CD4-positive, alpha-beta memory T cell (primary cell): ENCODE data around the gene FITM2. TPM values are rescaled to one million over a fixed set of nuclear protein-coding genes. Genes with fewer than 3 reads are reported as not detected.

Experiments
- CTCF ChIA-PET: fragments of 350-600 bp; sonication (Branson Sonifier 250); formaldehyde crosslinking; loops from one replicate; lab custom pipeline; 2021; ENCODE audit warnings: inconsistent platforms; ENCODE audit not compliant: partially characterized antibody; lab: Charles Lee
- POLR2A ChIA-PET: fragments of 350-600 bp; sonication (Branson Sonifier 250); formaldehyde crosslinking; loops from one replicate; lab custom pipeline; 2021; ENCODE audit not compliant: partially characterized antibody; lab: Charles Lee
- DNase-seq, 5 donors: peaks; one replicate each; pipeline versions ENCODE4 v3.0.0 to v3.0.0-alpha.2; 2020 to 2022; ENCODE audit warnings: mixed read lengths in 1 of 5
- H3K27ac ChIP-seq: one replicate; pipeline ENCODE4 v1.7.0; 2013; ENCODE audit warnings: low read depth, low read length
- H3K27me3 ChIP-seq: 2 replicates; pipeline ENCODE4 v1.7.0; 2013; ENCODE audit warnings: mild to moderate bottlenecking, low read length, moderate library complexity; ENCODE audit not compliant: insufficient read depth
- H3K36me3 ChIP-seq: 2 replicates; pipeline ENCODE4 v1.7.0; 2013; ENCODE audit warnings: mild to moderate bottlenecking, low read length, moderate library complexity; ENCODE audit not compliant: insufficient read depth
- H3K4me1 ChIP-seq: 2 replicates; pipeline ENCODE4 v1.7.0; 2013; ENCODE audit warnings: mild to moderate bottlenecking, low read length, moderate library complexity; ENCODE audit not compliant: insufficient read depth
- H3K4me3 ChIP-seq, 2 donors: one replicate each; pipeline ENCODE4 v1.7.0; 2013; ENCODE audit warnings: low read length in 2 of 2, mild to moderate bottlenecking in 1 of 2
- H3K9me3 ChIP-seq, 2 donors: one replicate each; pipeline ENCODE4 v1.7.0; 2013; ENCODE audit warnings: low read length in 2 of 2, control low read depth in 1 of 2; ENCODE audit not compliant: control insufficient read depth in 1 of 2
- H3K27ac Mint-ChIP-seq, 7 donors: one replicate each; pipeline ENCODE4 v1.8.0; 2020 to 2021; ENCODE audit warnings: mixed read lengths in 7 of 7, mild to moderate bottlenecking in 6 of 7, inconsistent platforms in 3 of 7, moderate library complexity in 3 of 7
- H3K27me3 Mint-ChIP-seq, 2 donors: one replicate each; pipeline ENCODE4 v1.8.0; 2020 to 2021; ENCODE audit warnings: mixed read lengths in 2 of 2
- H3K36me3 Mint-ChIP-seq, 2 donors: one replicate each; pipeline ENCODE4 v1.8.0; 2020 to 2021; ENCODE audit warnings: mixed read lengths in 2 of 2, inconsistent platforms in 1 of 2, mild to moderate bottlenecking in 1 of 2
- H3K4me1 Mint-ChIP-seq, 4 donors: one replicate each; pipeline ENCODE4 v1.8.0; 2020 to 2021; ENCODE audit warnings: mixed read lengths in 4 of 4, mild to moderate bottlenecking in 1 of 4
- H3K4me3 Mint-ChIP-seq, 8 donors: one replicate each; pipeline ENCODE4 v1.8.0; 2020 to 2021; ENCODE audit warnings: mixed read lengths in 8 of 8, mild to moderate bottlenecking in 7 of 8, moderate library complexity in 6 of 8, inconsistent platforms in 3 of 8
- H3K9me3 Mint-ChIP-seq, 8 donors: one replicate each; pipeline ENCODE4 v1.8.0; 2020 to 2021; ENCODE audit warnings: mixed read lengths in 8 of 8, mild to moderate bottlenecking in 5 of 8, inconsistent platforms in 3 of 8, moderate library complexity in 1 of 8
- intact Hi-C: fragments of 100-400 bp; cut with micrococcal nuclease; formaldehyde crosslinking; loops from one replicate; pipeline ENCODE4 v1.15.1; 2023
- polyA plus RNA-seq, 2 donors: library from polyadenylated mRNA; unstranded; fragments of 300-500 nt; fragmentation: Illumina TruSeq; gene quantifications; one replicate each; pipeline ENCODE4 v1.2.3, GENCODE V29; 2021
- total RNA-seq, 2 experiments: library from RNA; stranded (reverse); gene quantifications; one replicate each; pipeline ENCODE4 v1.2.3, GENCODE V29; 2021

Gene FITM2, protein sequence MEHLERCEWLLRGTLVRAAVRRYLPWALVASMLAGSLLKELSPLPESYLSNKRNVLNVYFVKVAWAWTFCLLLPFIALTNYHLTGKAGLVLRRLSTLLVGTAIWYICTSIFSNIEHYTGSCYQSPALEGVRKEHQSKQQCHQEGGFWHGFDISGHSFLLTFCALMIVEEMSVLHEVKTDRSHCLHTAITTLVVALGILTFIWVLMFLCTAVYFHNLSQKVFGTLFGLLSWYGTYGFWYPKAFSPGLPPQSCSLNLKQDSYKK
- 1 to 10 TPM; 5.8 to 6.3 TPM for total RNA-seq
- 1 to 10 TPM in 1 of 2 donors, under 1 TPM in 1; 0.21 to 1.4 TPM for polyA plus RNA-seq

DNA sequence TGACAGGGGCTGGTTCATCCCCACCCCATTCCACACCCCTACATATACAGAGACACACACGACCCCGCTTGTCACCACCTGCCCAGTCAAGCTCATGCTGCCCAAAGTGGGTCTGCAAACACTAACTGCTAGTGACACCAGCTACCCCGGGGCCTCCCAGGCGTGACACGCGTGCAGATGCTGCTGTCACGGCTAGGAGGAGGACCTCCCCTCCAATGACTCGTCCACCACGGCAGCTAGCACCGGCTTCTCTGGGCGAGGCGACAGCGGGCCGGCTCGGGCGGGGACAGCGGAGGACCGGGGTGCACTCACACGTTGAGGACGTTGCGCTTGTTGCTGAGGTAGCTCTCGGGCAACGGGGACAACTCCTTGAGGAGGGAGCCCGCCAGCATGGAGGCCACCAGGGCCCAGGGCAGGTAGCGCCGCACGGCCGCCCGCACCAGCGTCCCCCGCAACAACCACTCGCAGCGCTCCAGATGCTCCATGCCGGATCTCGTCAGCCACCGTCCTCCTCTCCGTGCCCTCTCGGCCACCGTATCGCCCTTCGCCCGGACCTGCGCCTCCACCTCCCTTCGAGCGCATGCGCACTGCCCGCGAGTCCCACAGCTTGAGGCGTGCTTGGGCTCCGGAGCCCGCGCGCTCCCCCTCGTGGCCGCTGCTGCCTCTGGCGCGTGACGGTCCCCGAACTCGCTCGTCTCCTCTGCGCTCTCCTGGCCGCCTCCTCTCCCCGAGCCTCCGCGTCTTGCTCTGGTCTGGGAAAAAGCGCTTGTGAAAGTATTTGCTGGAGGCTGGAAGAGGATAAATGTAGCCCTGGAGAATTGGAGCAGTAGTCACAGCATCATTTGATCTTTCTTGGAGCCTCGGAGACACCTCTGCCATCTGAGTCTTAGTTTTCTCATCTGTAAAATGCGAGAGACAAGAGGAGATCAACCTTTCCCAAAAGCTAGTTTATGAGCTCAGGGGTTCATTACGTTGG is at the start of gene FITM2:
FITM2 (minus strand) TSS at position 539 of the 976 bp plus-strand sequence; CDS start at position 485, 54 bp downstream.
- ChIA-PET CTCF (interaction anchor here (0.6 to 8.7 kb wide), 37 partner anchors 9 to 1470 kb away, joined by 3 to 669 read pairs (median 4); partner anchors contain the start of genes OSER1 and SERINC3), POLR2A (interaction anchor here (0.6 to 7.4 kb wide), 6 partner anchors 18 to 645 kb away, joined by 3 to 173 read pairs (median 4); partner anchors contain the start of genes OSER1 and SERINC3)
- Histone ChIP-seq H3K9me3 (no peaks in the 10 kb centered on the region), H3K4me3 (peak within 1 kb of the TSS; percentile 78 to 92), H3K27ac (peak within 1 kb of the TSS; percentile 64), H3K27me3 (no peaks in the 10 kb centered on the region), H3K4me1 (peaks cover 23% of the 10 kb centered on the region), H3K36me3 (no peaks in the 10 kb centered on the region)
- peak; percentile 96 to 98 (median 98) for DNase-seq
- Mint-ChIP-seq H3K9me3 (peaks cover 0 to 4% (median 0%) of the 10 kb centered on the region in 8 donors), H3K27me3 (peaks cover 0 to 2% of the 10 kb centered on the region in 2 donors), H3K27ac (peak within 1 kb of the TSS; percentile 92 to 99 (median 95)), H3K4me1 (peaks cover 18 to 29% (median 21%) of the 10 kb centered on the region in 4 donors), H3K36me3 (peaks cover 5 to 14% of the 10 kb centered on the region in 2 donors), H3K4me3 (peak within 1 kb of the TSS; percentile 91 to 97 (median 95))
- intact Hi-C loops = loop anchor here (1.0 to 10.0 kb wide), 5 partner anchors 71 to 304 kb away; partner anchors contain the start of gene SERINC3

DNA sequence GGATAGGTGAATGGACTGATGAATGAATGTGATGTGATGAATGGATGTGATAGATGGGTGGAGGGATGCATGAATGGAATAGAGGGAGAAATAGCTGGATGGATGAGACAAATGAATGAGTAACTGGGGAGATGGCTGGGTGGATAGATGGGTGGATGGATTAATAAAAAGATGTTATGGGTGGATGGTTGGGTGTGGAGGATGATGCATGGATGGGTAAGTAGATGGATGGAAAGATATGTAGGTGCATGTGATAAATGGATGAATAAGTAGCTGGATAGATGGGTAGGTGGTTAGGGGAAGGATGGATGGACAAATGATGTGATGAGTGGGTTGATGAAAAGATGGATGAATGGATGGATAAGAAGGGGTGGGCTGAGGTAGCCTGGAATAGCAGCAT is 49.2 kb upstream of the FITM2 start:
- H3K4me1 ChIP-seq = no peaks in the 10 kb centered on the region

DNA sequence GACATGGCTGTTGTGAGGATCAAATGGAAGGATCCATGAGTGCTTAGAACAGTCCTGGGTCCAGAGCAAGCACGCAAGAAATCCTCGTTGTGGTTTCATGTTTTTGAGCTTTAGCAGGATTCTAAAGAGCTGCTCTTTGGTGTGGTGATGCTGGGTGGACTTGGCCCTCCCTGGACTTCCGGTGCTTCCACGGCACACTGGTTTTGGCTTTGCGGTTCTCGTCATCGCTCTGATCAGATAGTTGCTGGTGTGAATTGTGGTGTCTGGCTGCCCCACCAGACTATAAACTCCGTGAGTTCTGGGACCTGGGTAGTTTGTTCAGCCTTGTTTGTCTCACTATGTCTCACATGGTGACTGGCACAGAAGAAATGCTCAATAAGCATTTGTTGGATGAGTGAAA is 47.8 kb upstream of the FITM2 start:
- H3K27me3 ChIP-seq = no peaks in the 10 kb centered on the region
- Mint-ChIP-seq H3K4me1 (no peaks in the 10 kb centered on the region), H3K27me3 (peaks cover 4 to 6% of the 10 kb centered on the region in 2 donors), H3K36me3 (no peaks in the 10 kb centered on the region), H3K4me3 (no peak overlapping the region), H3K9me3 (no peaks in the 10 kb centered on the region), H3K27ac (no peak overlapping the region)
- POLR2A ChIA-PET = no interaction called here
- H3K4me1 ChIP-seq = no peaks in the 10 kb centered on the region
- no peak for DNase-seq
- no peaks in the 10 kb centered on the region for H3K36me3 ChIP-seq
- H3K27ac ChIP-seq = no peak overlapping the region
- CTCF ChIA-PET = no interaction called here
- intact Hi-C loops = no loop called here
- H3K9me3 ChIP-seq = no peaks in the 10 kb centered on the region
- no peak overlapping the region for H3K4me3 ChIP-seq

More for the DNA sequence above, 49.2 kb upstream of the FITM2 start:
- CTCF ChIA-PET = interaction anchor here (1.3 kb wide), 1 partner anchor 146 kb away, joined by 3 read pairs; no protein-coding TSS in a partner anchor
- no peaks in the 10 kb centered on the region for H3K36me3 Mint-ChIP-seq
- no peak overlapping the region for H3K4me3 ChIP-seq
- intact Hi-C loops = no loop called here
- no peak overlapping the region for H3K27ac Mint-ChIP-seq
- no peaks in the 10 kb centered on the region for H3K9me3 Mint-ChIP-seq
- H3K4me3 Mint-ChIP-seq = no peak overlapping the region
- H3K4me1 Mint-ChIP-seq = no peaks in the 10 kb centered on the region
- no peak for DNase-seq
- no peaks in the 10 kb centered on the region for H3K27me3 ChIP-seq
- H3K27me3 Mint-ChIP-seq = peaks cover 1 to 3% of the 10 kb centered on the region in 2 donors
- H3K9me3 ChIP-seq = no peaks in the 10 kb centered on the region
- no peaks in the 10 kb centered on the region for H3K36me3 ChIP-seq
- H3K27ac ChIP-seq = no peak overlapping the region
- POLR2A ChIA-PET = no interaction called here

DNA sequence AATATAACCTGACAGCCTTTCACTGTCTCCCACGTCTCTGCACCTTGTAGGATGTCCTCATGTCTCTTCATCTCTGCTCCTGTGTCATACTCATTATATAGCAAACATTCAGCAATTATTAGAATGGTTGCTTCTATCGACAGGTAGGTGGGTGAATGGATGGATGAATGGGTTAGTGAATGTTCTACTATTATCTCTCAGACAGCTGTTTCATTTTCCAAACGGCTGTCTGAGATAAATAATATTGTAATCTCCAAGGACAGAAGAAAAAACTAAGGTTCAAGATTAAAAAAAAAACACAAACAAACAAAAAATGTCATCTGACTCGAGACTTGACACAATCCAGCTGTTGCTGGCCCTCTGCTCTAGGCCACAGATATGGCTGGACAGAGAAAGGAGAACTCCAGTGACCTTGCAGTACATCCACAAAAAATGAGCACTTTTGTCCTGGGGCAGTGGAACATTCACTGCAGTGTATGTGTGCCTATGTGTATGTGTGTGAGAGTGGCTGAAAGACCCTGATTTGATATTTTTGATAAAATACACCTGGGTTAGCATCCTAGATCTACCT is 46.6 kb upstream of the FITM2 start:
- ChIA-PET CTCF (interaction anchor here (0.9 kb wide), 1 partner anchor 47 kb away, joined by 3 read pairs; the partner anchor contains the start of gene FITM2), POLR2A (no interaction called here)
- no peaks in the 10 kb centered on the region for H3K27me3 ChIP-seq
- no peak for DNase-seq
- H3K9me3 ChIP-seq = no peaks in the 10 kb centered on the region
- no peak overlapping the region for H3K4me3 ChIP-seq
- intact Hi-C loops = no loop called here
- Mint-ChIP-seq H3K4me3 (no peak overlapping the region), H3K4me1 (no peaks in the 10 kb centered on the region), H3K9me3 (no peaks in the 10 kb centered on the region), H3K27ac (no peak overlapping the region), H3K27me3 (peaks cover 4 to 6% of the 10 kb centered on the region in 2 donors), H3K36me3 (no peaks in the 10 kb centered on the region)
- no peak overlapping the region for H3K27ac ChIP-seq
- no peaks in the 10 kb centered on the region for H3K4me1 ChIP-seq
- H3K36me3 ChIP-seq = no peaks in the 10 kb centered on the region

DNA sequence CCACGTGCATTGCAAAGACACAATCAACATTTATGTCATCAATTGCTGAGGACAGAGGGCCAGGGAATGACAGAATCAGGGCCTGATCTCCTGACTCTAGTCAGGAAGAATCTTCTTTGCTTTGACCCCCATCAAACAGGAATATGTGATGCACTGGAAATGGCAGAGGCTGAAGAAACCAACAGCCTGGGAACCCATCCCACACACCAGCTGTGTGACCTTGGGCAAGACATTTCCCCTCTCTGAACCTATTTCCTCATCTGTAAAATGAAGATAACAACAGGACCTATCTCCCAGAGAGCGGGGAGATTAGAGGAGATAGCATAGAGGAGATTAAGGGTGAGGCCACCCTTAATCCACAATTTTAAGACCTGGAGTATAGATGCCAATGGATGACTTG is 46.0 kb upstream of the FITM2 start:
- no peak overlapping the region for H3K4me3 Mint-ChIP-seq
- intact Hi-C loops = no loop called here
- POLR2A ChIA-PET = no interaction called here
- Histone ChIP-seq H3K9me3 (no peaks in the 10 kb centered on the region), H3K36me3 (no peaks in the 10 kb centered on the region), H3K4me1 (no peaks in the 10 kb centered on the region), H3K27me3 (no peaks in the 10 kb centered on the region), H3K27ac (no peak overlapping the region), H3K4me3 (no peak overlapping the region)
- DNase-seq = no peak
- H3K4me1 Mint-ChIP-seq = no peaks in the 10 kb centered on the region
- no peak overlapping the region for H3K27ac Mint-ChIP-seq
- H3K36me3 Mint-ChIP-seq = no peaks in the 10 kb centered on the region
- peaks cover 4 to 6% of the 10 kb centered on the region in 2 donors for H3K27me3 Mint-ChIP-seq
- CTCF ChIA-PET = no interaction called here
- H3K9me3 Mint-ChIP-seq = no peaks in the 10 kb centered on the region

DNA sequence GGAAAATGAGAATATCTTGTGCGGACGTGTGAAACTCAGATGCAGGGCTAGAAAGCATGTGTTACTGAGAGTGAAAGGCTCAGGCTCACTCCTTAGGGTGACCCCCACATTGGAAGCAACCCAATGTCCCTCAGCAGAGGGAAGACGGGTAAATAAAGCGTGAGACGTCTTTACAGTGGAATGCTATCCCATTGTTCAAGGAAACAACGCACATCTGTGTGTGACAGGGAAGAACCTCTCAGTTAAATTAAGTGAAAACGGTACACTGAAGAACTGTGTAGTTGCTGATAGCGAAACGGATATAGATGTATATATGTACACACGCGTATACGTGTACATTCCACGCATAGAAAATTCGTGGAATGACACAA is 45.3 kb upstream of the FITM2 start:
- Histone ChIP-seq H3K4me3 (no peak overlapping the region), H3K4me1 (no peaks in the 10 kb centered on the region), H3K9me3 (no peaks in the 10 kb centered on the region), H3K36me3 (no peaks in the 10 kb centered on the region), H3K27ac (no peak overlapping the region), H3K27me3 (no peaks in the 10 kb centered on the region)
- no peaks in the 10 kb centered on the region for H3K36me3 Mint-ChIP-seq
- H3K4me1 Mint-ChIP-seq = peaks cover 0 to 4% (median 0%) of the 10 kb centered on the region in 4 donors
- ChIA-PET POLR2A (no interaction called here), CTCF (no interaction called here)
- no peak for DNase-seq
- peaks cover 4 to 6% of the 10 kb centered on the region in 2 donors for H3K27me3 Mint-ChIP-seq
- no peaks in the 10 kb centered on the region for H3K9me3 Mint-ChIP-seq
- H3K27ac Mint-ChIP-seq = no peak overlapping the region
- intact Hi-C loops = no loop called here
- H3K4me3 Mint-ChIP-seq = no peak overlapping the region
